Ascending aorta (tissue), 2 donors: ENCODE results near the gene CCT2. TPM values are rescaled to one million over a fixed set of nuclear protein-coding genes. Genes with fewer than 3 reads are reported as not detected.

ENCODE experiments used
- DNase-seq, 2 donors: peaks; one replicate each; pipeline ENCODE4 v3.0.0-alpha.2; 2019; ENCODE audit warnings: low spot score in 2 of 2
- H3K27ac ChIP-seq, 2 donors: fragments of 200-600 bp; sonication (generic); one replicate each; pipeline ENCODE4 v1.5.1; 2016 to 2017; ENCODE audit warnings: mild to moderate bottlenecking in 1 of 2
- H3K27me3 ChIP-seq: fragments of 200-600 bp; sonication (generic); one replicate; pipeline ENCODE4 v1.5.1; 2017
- H3K36me3 ChIP-seq, 2 donors: fragments of 200-600 bp; sonication (generic); one replicate each; pipeline ENCODE4 v1.5.1; 2016
- H3K4me1 ChIP-seq, 2 donors: fragments of 200-600 bp; sonication (generic); one replicate each; pipeline ENCODE4 v1.5.1; 2016 to 2017; ENCODE audit warnings: mild to moderate bottlenecking in 1 of 2
- H3K4me3 ChIP-seq, 2 donors: fragments of 200-600 bp; sonication (generic); one replicate each; pipeline ENCODE4 v1.5.1; 2016 to 2017; ENCODE audit warnings: mild to moderate bottlenecking in 1 of 2
- H3K9me3 ChIP-seq, 2 donors: fragments of 200-600 bp; sonication (generic); one replicate each; pipeline ENCODE4 v1.5.1; 2016
- CTCF ChIP-seq, 3 experiments: fragments of 200-600 bp in 2 of 3; fragments of 450-650 bp in 1 of 3; sonication (generic) in 2 of 3; IDR thresholded peaks; one replicate each; pipeline ENCODE4 v1.5.1; 2016 to 2019; ENCODE audit warnings: antibody characterized with exemption in 3 of 3, mild to moderate bottlenecking in 1 of 3, moderate library complexity in 1 of 3
- intact Hi-C: fragments of 100-400 bp; cut with DNase I; formaldehyde crosslinking; loops from one replicate; pipeline ENCODE4 v1.15.1; 2023
- total RNA-seq: library from RNA; depleted of rRNA; stranded (reverse); fragments of >200 nt; gene quantifications from one replicate; pipeline ENCODE4 v1.1.0, GENCODE V29; 2016

The CCT2 gene
- total RNA-seq, 1 donor from 2014 or later = 65.0 TPM

GRCh38 chr12:69548687-69549086, 36.6 kb upstream of the CCT2 start:
- no peaks in the 10 kb centered on the region for H3K36me3 ChIP-seq
- H3K4me3 ChIP-seq = no peak overlapping the region
- no peak for DNase-seq
- H3K27ac ChIP-seq = no peak overlapping the region
- no peak for TF ChIP-seq CTCF (IDR thresholded peaks at IDR 0.05)
- H3K27me3 ChIP-seq = no peaks in the 10 kb centered on the region
- no peaks in the 10 kb centered on the region for H3K4me1 ChIP-seq
- H3K9me3 ChIP-seq = peaks cover 0 to 7% of the 10 kb centered on the region in 2 donors
- intact Hi-C loops = no loop called here

GRCh38 chr12:69550569-69551350, 34.5 kb upstream of the CCT2 start:
- no peak for TF ChIP-seq CTCF (IDR thresholded peaks at IDR 0.05)
- no peaks in the 10 kb centered on the region for H3K9me3 ChIP-seq
- no peaks in the 10 kb centered on the region for H3K4me1 ChIP-seq
- H3K27ac ChIP-seq = no peak overlapping the region
- H3K36me3 ChIP-seq = no peaks in the 10 kb centered on the region
- H3K27me3 ChIP-seq = no peaks in the 10 kb centered on the region
- no peak for DNase-seq
- intact Hi-C loops = no loop called here
- H3K4me3 ChIP-seq = no peak overlapping the region

- H3K27ac ChIP-seq = no peak overlapping the region
- H3K36me3 ChIP-seq = no peaks in the 10 kb centered on the region
- intact Hi-C loops = no loop called here
- no peaks in the 10 kb centered on the region for H3K9me3 ChIP-seq
- H3K4me1 ChIP-seq = peaks cover 0 to 2% of the 10 kb centered on the region in 2 donors
- TF ChIP-seq CTCF (IDR thresholded peaks at IDR 0.05) = no peak
- no peak for DNase-seq
- no peaks in the 10 kb centered on the region for H3K27me3 ChIP-seq
- H3K4me3 ChIP-seq = no peak overlapping the region
Measured at GRCh38 chr12:69553628-69554248, 31.5 kb upstream of the CCT2 start.

GRCh38 chr12:69555461-69555860, 29.8 kb upstream of the CCT2 start:
- TF ChIP-seq CTCF (IDR thresholded peaks at IDR 0.05) = no peak
- no peak overlapping the region for H3K27ac ChIP-seq
- peaks cover 0 to 3% of the 10 kb centered on the region in 2 donors for H3K4me1 ChIP-seq
- no peaks in the 10 kb centered on the region for H3K36me3 ChIP-seq
- H3K9me3 ChIP-seq = no peaks in the 10 kb centered on the region
- DNase-seq = no peak
- H3K27me3 ChIP-seq = no peaks in the 10 kb centered on the region
- H3K4me3 ChIP-seq = no peak overlapping the region
- intact Hi-C loops = no loop called here

- Histone ChIP-seq H3K27ac (no peak overlapping the region), H3K27me3 (no peaks in the 10 kb centered on the region), H3K36me3 (no peaks in the 10 kb centered on the region), H3K4me1 (peaks cover 0 to 3% of the 10 kb centered on the region in 2 donors), H3K4me3 (no peak overlapping the region), H3K9me3 (no peaks in the 10 kb centered on the region)
- DNase-seq = no peak
- no peak for TF ChIP-seq CTCF (IDR thresholded peaks at IDR 0.05)
- intact Hi-C loops = no loop called here
Measured at GRCh38 chr12:69556383-69556782, 28.9 kb upstream of the CCT2 start.
